HL-60 (cell line): Measurements from ENCODE around the gene MPST.

Experiments used
- DNase-seq, 2 experiments: peaks; one replicate each; pipeline ENCODE4 v3.0.0-alpha.2; 2010 to 2020; ENCODE audit warnings: low read depth in 1 of 2, low spot score in 1 of 2
- H3K27ac ChIP-seq: fragments of 250-450 bp; sonication (Bioruptor Pico); replicated peaks from 2 replicates; pipeline ENCODE4 v1.5.1; 2020; ENCODE audit warnings: mild to moderate bottlenecking, moderate library complexity
- H3K27me3 ChIP-seq: fragments of 250-450 bp; sonication (Bioruptor Pico); 2 replicates; pipeline ENCODE4 v1.5.1; 2021; ENCODE audit warnings: mild to moderate bottlenecking, moderate library complexity; ENCODE audit not compliant: insufficient read depth, poor library complexity, severe bottlenecking
- H3K4me3 ChIP-seq: replicated peaks from 2 replicates; pipeline ENCODE4 v1.5.1; 2011; ENCODE audit warnings: mild to moderate bottlenecking, control low read depth, low read length; ENCODE audit not compliant: insufficient read depth
- GABPA ChIP-seq: IDR thresholded peaks from 2 replicates; pipeline ENCODE4 v1.6.1; 2012; ENCODE audit warnings: low read depth
- POLR2AphosphoS5 ChIP-seq: IDR thresholded peaks from 2 replicates; pipeline ENCODE4 v1.6.1; 2012; ENCODE audit warnings: low read depth
- SPI1 ChIP-seq: IDR thresholded peaks from 2 replicates; pipeline ENCODE4 v1.6.1; 2012; ENCODE audit warnings: low read depth, mild to moderate bottlenecking, borderline replicate concordance
- TF ChIP-seq, protein P1 (sequence below): IDR thresholded peaks from 2 replicates; pipeline ENCODE4 v1.6.1; 2012; ENCODE audit warnings: low read depth; ENCODE audit not compliant: insufficient replicate concordance
- TF ChIP-seq, protein P2 (sequence below): IDR thresholded peaks from one replicate; pipeline ENCODE4 v1.5.1; 2011; ENCODE audit warnings: low read length, control low read depth, inconsistent platforms; ENCODE audit not compliant: insufficient read depth

Gene MPST

DNA sequence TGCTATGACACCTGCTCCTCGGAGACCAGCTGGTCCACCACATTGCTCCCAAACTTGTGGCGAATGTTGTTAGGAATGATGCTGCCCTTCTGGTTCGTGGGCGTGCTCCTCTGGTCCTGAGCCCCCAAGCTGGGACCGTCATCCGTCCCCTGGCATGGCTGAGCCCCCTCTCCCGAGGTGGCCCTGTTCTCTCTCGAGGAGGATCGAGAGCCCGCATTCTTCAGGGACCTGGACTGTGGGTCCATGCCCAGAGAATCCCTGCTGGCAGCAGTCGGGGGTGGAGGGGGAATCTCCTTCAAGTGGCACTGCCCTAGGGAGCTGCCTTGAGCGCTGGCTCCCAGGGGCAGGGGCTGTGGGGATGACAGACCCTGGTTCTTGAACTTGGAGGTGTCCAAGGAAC lies 17.7 kb upstream of the MPST start:
- TF ChIP-seq POLR2AphosphoS5: no peak
- no peak for TF ChIP-seq GABPA
- TF ChIP-seq, protein P1, sequence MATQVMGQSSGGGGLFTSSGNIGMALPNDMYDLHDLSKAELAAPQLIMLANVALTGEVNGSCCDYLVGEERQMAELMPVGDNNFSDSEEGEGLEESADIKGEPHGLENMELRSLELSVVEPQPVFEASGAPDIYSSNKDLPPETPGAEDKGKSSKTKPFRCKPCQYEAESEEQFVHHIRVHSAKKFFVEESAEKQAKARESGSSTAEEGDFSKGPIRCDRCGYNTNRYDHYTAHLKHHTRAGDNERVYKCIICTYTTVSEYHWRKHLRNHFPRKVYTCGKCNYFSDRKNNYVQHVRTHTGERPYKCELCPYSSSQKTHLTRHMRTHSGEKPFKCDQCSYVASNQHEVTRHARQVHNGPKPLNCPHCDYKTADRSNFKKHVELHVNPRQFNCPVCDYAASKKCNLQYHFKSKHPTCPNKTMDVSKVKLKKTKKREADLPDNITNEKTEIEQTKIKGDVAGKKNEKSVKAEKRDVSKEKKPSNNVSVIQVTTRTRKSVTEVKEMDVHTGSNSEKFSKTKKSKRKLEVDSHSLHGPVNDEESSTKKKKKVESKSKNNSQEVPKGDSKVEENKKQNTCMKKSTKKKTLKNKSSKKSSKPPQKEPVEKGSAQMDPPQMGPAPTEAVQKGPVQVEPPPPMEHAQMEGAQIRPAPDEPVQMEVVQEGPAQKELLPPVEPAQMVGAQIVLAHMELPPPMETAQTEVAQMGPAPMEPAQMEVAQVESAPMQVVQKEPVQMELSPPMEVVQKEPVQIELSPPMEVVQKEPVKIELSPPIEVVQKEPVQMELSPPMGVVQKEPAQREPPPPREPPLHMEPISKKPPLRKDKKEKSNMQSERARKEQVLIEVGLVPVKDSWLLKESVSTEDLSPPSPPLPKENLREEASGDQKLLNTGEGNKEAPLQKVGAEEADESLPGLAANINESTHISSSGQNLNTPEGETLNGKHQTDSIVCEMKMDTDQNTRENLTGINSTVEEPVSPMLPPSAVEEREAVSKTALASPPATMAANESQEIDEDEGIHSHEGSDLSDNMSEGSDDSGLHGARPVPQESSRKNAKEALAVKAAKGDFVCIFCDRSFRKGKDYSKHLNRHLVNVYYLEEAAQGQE: no peak
- TF ChIP-seq SPI1: no peak
- TF ChIP-seq, protein P2, sequence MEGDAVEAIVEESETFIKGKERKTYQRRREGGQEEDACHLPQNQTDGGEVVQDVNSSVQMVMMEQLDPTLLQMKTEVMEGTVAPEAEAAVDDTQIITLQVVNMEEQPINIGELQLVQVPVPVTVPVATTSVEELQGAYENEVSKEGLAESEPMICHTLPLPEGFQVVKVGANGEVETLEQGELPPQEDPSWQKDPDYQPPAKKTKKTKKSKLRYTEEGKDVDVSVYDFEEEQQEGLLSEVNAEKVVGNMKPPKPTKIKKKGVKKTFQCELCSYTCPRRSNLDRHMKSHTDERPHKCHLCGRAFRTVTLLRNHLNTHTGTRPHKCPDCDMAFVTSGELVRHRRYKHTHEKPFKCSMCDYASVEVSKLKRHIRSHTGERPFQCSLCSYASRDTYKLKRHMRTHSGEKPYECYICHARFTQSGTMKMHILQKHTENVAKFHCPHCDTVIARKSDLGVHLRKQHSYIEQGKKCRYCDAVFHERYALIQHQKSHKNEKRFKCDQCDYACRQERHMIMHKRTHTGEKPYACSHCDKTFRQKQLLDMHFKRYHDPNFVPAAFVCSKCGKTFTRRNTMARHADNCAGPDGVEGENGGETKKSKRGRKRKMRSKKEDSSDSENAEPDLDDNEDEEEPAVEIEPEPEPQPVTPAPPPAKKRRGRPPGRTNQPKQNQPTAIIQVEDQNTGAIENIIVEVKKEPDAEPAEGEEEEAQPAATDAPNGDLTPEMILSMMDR: no peak
- no peak for DNase-seq
- no peak overlapping the region for H3K27ac ChIP-seq
- H3K27me3 ChIP-seq: no peaks in the 10 kb centered on the region
- no peak overlapping the region for H3K4me3 ChIP-seq

DNA sequence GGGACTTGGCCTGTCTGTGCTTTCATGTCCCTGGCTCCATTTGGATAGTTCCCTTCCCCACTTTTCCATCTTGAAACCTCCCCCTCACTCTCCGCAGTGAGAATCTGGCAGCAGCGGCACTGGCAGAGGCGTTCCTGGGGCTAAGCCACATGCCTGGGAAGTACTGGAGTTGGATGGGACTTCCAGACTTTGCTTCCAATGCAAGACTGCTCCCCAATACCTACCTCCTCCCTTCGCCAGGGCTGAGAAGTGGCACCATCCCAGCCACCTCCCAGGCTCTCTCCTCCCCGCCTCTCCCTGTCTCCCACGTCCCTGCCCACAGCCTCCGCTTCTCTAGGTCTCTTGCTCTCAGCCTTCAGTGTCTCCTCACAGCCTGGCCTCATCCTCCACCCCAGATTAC lies 16.9 kb upstream of the MPST start:
- no peak for TF ChIP-seq GABPA
- no peaks in the 10 kb centered on the region for H3K27me3 ChIP-seq
- DNase-seq: no peak
- no peak overlapping the region for H3K27ac ChIP-seq
- H3K4me3 ChIP-seq: no peak overlapping the region

DNA sequence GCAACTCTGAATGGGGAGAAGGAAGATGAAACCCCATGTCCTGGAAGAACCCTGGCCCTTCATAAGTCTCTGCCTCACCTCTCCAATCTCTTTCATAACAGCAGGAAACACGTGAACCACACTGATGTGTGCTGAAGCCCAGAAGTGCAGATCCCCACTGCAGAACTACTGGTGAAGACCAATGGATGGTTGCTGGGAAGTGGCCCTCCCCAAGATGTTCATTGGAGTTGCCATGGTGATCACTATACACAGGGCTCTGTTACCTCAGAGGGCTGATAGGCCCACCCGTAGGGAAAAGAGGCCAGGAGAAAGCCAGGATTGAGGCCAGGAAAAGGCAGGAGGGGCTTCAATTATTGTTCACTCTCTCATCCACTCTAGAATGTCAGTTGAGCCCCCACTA lies 11.9 kb upstream of the MPST start:
- Histone ChIP-seq H3K27ac (no peak overlapping the region), H3K27me3 (no peaks in the 10 kb centered on the region), H3K4me3 (no peak overlapping the region)
- TF ChIP-seq GABPA: no peak
- TF ChIP-seq, protein P2: no peak
- TF ChIP-seq SPI1: no peak
- TF ChIP-seq POLR2AphosphoS5: no peak
- TF ChIP-seq, protein P1: no peak
- DNase-seq: no peak

DNA sequence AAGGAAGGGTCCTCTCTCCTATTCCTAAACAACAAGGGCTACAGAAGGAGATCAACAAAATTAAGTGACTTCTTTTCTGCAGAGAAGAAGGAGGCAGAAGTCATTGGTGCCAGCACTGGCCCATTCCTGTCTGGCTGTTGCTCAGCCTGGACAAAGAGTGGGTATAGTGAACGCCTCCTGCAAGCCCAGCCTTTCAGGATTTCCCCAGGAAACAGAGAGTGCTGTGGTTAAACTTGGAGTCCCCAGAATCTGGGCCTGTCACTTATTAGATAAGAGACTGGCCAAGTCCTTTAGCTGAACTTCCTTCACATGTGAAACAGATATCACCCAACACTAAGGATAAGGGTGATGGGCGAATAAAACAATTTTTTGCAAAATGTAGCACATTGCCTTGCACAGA lies 11.2 kb upstream of the MPST start:
- TF ChIP-seq, protein P1: no peak
- TF ChIP-seq GABPA: no peak
- TF ChIP-seq POLR2AphosphoS5: no peak
- TF ChIP-seq, protein P2: no peak
- TF ChIP-seq SPI1: no peak
- Histone ChIP-seq H3K27me3 (no peaks in the 10 kb centered on the region), H3K4me3 (no peak overlapping the region), H3K27ac (no peak overlapping the region)
- no peak for DNase-seq
